HCT116 (cell line): Measurements from ENCODE around the gene CDH13.

ENCODE experiments used
- CTCF ChIP-seq, 3 experiments: fragments of 200-600 bp in 1 of 3; sonication (generic) in 1 of 3; IDR thresholded peaks in 2 of 3; conservative IDR thresholded peaks in 1 of 3; 2 replicates each; pipeline ENCODE4 v1.5.1; 2012 to 2017; ENCODE audit warnings: low read depth in 2 of 3, low read length in 2 of 3, antibody characterized with exemption in 1 of 3, borderline replicate concordance in 1 of 3, control low read depth in 1 of 3, mild to moderate bottlenecking in 1 of 3, mixed read lengths in 1 of 3, mixed run types in 1 of 3, moderate library complexity in 1 of 3; ENCODE audit not compliant: insufficient read depth in 1 of 3
- EZH2phosphoT487 ChIP-seq: fragments of 200-600 bp; IDR thresholded peaks from 2 replicates; pipeline ENCODE4 v1.6.1; 2018; ENCODE audit warnings: antibody characterized with exemption, borderline replicate concordance
- FOSL1 ChIP-seq: IDR thresholded peaks from 2 replicates; pipeline ENCODE4 v1.6.1; 2012; ENCODE audit warnings: low read depth
- POLR2A ChIP-seq: IDR thresholded peaks from 2 replicates; pipeline ENCODE4 v1.7.0; 2011; ENCODE audit warnings: borderline replicate concordance; ENCODE audit not compliant: insufficient read depth, insufficient read length; ENCODE audit errors: extremely low read depth
- POLR2AphosphoS5 ChIP-seq: IDR thresholded peaks from 2 replicates; pipeline ENCODE4 v1.6.1; 2011; ENCODE audit warnings: mild to moderate bottlenecking, low read depth, low read length, moderate library complexity
- RAD21 ChIP-seq: IDR thresholded peaks from 2 replicates; pipeline ENCODE4 v1.6.1; 2012; ENCODE audit warnings: low read depth, mild to moderate bottlenecking
- TF ChIP-seq, protein P1 (sequence below): IDR thresholded peaks from 2 replicates; pipeline ENCODE4 v1.6.1; 2012
- TF ChIP-seq, protein P2 (sequence below): IDR thresholded peaks from 2 replicates; pipeline ENCODE4 v1.6.1; 2012; ENCODE audit warnings: low read depth

GRCh38 chr16:82848013-82848412, 221.2 kb downstream of the CDH13 start:
- no peak for TF ChIP-seq CTCF (IDR thresholded peaks at IDR 0.05 in 2 of 3, conservative IDR thresholded peaks at IDR 0.05 in 1 of 3; ENCODE audit: borderline replicate concordance in 1 of 3, insufficient read depth in 1 of 3, low read depth in 2 of 3, low read length in 2 of 3)
- TF ChIP-seq RAD21 = no peak
- TF ChIP-seq POLR2A = no peak
- TF ChIP-seq, protein P1, sequence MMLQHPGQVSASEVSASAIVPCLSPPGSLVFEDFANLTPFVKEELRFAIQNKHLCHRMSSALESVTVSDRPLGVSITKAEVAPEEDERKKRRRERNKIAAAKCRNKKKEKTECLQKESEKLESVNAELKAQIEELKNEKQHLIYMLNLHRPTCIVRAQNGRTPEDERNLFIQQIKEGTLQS = no peak
- TF ChIP-seq FOSL1 = no peak
- TF ChIP-seq, protein P2, sequence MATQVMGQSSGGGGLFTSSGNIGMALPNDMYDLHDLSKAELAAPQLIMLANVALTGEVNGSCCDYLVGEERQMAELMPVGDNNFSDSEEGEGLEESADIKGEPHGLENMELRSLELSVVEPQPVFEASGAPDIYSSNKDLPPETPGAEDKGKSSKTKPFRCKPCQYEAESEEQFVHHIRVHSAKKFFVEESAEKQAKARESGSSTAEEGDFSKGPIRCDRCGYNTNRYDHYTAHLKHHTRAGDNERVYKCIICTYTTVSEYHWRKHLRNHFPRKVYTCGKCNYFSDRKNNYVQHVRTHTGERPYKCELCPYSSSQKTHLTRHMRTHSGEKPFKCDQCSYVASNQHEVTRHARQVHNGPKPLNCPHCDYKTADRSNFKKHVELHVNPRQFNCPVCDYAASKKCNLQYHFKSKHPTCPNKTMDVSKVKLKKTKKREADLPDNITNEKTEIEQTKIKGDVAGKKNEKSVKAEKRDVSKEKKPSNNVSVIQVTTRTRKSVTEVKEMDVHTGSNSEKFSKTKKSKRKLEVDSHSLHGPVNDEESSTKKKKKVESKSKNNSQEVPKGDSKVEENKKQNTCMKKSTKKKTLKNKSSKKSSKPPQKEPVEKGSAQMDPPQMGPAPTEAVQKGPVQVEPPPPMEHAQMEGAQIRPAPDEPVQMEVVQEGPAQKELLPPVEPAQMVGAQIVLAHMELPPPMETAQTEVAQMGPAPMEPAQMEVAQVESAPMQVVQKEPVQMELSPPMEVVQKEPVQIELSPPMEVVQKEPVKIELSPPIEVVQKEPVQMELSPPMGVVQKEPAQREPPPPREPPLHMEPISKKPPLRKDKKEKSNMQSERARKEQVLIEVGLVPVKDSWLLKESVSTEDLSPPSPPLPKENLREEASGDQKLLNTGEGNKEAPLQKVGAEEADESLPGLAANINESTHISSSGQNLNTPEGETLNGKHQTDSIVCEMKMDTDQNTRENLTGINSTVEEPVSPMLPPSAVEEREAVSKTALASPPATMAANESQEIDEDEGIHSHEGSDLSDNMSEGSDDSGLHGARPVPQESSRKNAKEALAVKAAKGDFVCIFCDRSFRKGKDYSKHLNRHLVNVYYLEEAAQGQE = no peak
- TF ChIP-seq POLR2AphosphoS5 = no peak
- no peak for TF ChIP-seq EZH2phosphoT487
